ENCODE measurements around the gene COL7A1.

- TF ChIP-seq, protein P1, sequence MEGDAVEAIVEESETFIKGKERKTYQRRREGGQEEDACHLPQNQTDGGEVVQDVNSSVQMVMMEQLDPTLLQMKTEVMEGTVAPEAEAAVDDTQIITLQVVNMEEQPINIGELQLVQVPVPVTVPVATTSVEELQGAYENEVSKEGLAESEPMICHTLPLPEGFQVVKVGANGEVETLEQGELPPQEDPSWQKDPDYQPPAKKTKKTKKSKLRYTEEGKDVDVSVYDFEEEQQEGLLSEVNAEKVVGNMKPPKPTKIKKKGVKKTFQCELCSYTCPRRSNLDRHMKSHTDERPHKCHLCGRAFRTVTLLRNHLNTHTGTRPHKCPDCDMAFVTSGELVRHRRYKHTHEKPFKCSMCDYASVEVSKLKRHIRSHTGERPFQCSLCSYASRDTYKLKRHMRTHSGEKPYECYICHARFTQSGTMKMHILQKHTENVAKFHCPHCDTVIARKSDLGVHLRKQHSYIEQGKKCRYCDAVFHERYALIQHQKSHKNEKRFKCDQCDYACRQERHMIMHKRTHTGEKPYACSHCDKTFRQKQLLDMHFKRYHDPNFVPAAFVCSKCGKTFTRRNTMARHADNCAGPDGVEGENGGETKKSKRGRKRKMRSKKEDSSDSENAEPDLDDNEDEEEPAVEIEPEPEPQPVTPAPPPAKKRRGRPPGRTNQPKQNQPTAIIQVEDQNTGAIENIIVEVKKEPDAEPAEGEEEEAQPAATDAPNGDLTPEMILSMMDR (IDR thresholded peaks at IDR 0.05) = no peak
- TF ChIP-seq EP300 (IDR thresholded peaks at IDR 0.05) = no peak
These were observed 38.1 kb upstream of the COL7A1 start for GRCh38 chr3:48633256-48633655.

All from tibial nerve (tissue), 4 donors.